SU-DHL-6 (cell line): ENCODE data around the gene DAW1.

Source experiments
- H2AFZ ChIP-seq: fragments of 200-600 bp; sonication (generic); 2 replicates; pipeline ENCODE4 v1.6.1; 2014; ENCODE audit warnings: low read depth, mild to moderate bottlenecking, moderate library complexity, mixed read lengths, antibody characterized with exemption, low read length; ENCODE audit not compliant: severe bottlenecking
- H3F3A ChIP-seq: fragments of 200-600 bp; shearing (Covaris generic); 2 replicates; pipeline ENCODE4 v1.6.0; 2016; ENCODE audit warnings: antibody characterized with exemption, mild to moderate bottlenecking; ENCODE audit not compliant: insufficient read depth
- H3K27ac ChIP-seq: fragments of 200-600 bp; sonication (generic); 2 replicates; pipeline ENCODE4 v1.5.1; 2016; ENCODE audit warnings: low read depth, mild to moderate bottlenecking, low read length, moderate library complexity, mixed read lengths
- H3K27me3 ChIP-seq: fragments of 200-600 bp; sonication (generic), shearing (Covaris generic); 2 replicates; pipeline ENCODE4 v1.6.0; 2014; ENCODE audit warnings: mild to moderate bottlenecking, low read length
- H3K36me3 ChIP-seq: fragments of 200-600 bp; sonication (generic); 2 replicates; pipeline ENCODE4 v1.6.1; 2014; ENCODE audit warnings: mild to moderate bottlenecking, low read length, mixed read lengths
- H3K4me2 ChIP-seq: fragments of 300-600, 200-600 bp; shearing (Covaris generic), sonication (generic); 2 replicates; pipeline ENCODE4 v1.6.0; 2014; ENCODE audit warnings: low read length, low read depth, mild to moderate bottlenecking; ENCODE audit not compliant: poor library complexity, severe bottlenecking
- H3K4me3 ChIP-seq: fragments of 200-600 bp; sonication (generic); 2 replicates; pipeline ENCODE4 v1.5.1; 2014; ENCODE audit warnings: antibody characterized with exemption, low read length, mild to moderate bottlenecking, mixed read lengths; ENCODE audit not compliant: insufficient read depth, poor library complexity, severe bottlenecking
- H3K79me2 ChIP-seq: fragments of 200-600 bp; sonication (generic); 2 replicates; pipeline ENCODE4 v1.6.1; 2014; ENCODE audit warnings: mild to moderate bottlenecking, low read length, moderate library complexity; ENCODE audit not compliant: insufficient read depth
- H3K9ac ChIP-seq: fragments of 200-600 bp; sonication (generic); 2 replicates; pipeline ENCODE4 v1.7.0; 2014; ENCODE audit warnings: mild to moderate bottlenecking, low read length
- H3K9me2 ChIP-seq: fragments of 200-600 bp; sonication (generic); replicated peaks from 2 replicates; pipeline ENCODE4 v1.6.1; 2014; ENCODE audit warnings: low read length; ENCODE audit not compliant: insufficient read depth
- H3K9me3 ChIP-seq: fragments of 200-600 bp; sonication (generic); 2 replicates; pipeline ENCODE4 v1.6.1; 2014; ENCODE audit warnings: low read length, mixed read lengths; ENCODE audit not compliant: insufficient read depth
- H4K20me1 ChIP-seq: fragments of 200-600 bp; sonication (generic); 2 replicates; pipeline ENCODE4 v1.6.1; 2014; ENCODE audit warnings: low read depth, mild to moderate bottlenecking, antibody characterized with exemption, low read length, moderate library complexity, mixed read lengths
- EZH2phosphoT487 ChIP-seq: fragments of 200-600 bp; sonication (generic), shearing (Covaris generic); conservative IDR thresholded peaks from 2 replicates; pipeline ENCODE4 v1.6.1; 2018; ENCODE audit warnings: mild to moderate bottlenecking, antibody characterized with exemption, low read length, moderate library complexity, mixed read lengths
- TF ChIP-seq, protein P1 (sequence below): fragments of 200-600 bp; sonication (generic); IDR thresholded peaks from one replicate; pipeline ENCODE4 v1.5.1; 2017; ENCODE audit warnings: antibody characterized with exemption, mild to moderate bottlenecking, low read length, moderate library complexity; ENCODE audit not compliant: insufficient read depth, poor library complexity, severe bottlenecking

The DAW1 gene

DNA sequence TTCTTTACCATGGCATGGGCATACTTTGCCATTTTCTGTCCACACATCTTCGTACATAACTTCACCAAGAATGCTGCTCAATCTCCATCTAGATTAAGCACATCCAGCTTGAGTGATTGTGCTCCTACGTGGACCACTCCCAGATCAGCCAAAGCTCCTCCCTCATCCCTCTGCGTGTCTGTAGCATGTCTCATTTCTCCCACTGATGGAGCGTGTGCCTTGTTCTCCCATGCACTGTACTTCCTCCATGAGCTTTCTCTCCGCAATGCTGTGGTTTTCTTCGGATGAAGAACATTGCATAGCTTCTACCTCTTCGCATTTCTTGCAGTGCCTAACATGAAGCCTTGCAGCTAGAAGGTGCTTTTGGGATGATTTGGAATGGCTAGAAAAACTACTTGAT lies 44.3 kb upstream of the DAW1 start:
- no peaks in the 10 kb centered on the region for H3K27me3 ChIP-seq
- no peak overlapping the region for H2AFZ ChIP-seq

DNA sequence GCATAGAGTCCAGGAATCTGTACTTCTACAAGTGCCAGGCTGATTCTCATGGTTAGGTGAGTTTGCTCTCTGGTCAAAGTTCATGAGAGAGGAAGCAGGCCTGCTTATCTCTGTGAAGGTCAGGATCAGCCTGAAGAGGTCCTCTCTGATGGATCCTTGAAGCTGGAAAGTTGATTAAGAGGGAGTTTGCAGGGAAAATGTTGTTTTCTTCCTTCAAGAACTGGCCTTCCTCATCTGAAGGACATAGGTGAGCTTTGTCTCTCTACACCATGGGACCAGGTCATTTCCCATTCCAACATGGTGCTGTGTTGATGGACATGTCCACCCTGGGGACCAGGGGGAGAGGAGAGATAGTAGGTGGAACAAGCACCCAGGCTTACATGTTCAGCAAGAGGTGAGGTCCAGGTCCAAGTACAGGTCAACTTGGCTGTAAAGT lies 42.9 kb upstream of the DAW1 start:
- no peaks in the 10 kb centered on the region for H3K9me2 ChIP-seq

More for the DNA sequence above, 44.3 kb upstream of the DAW1 start:
- H3K4me2 ChIP-seq, result no peak overlapping the region
- H3K36me3 ChIP-seq, result no peaks in the 10 kb centered on the region
- no peaks in the 10 kb centered on the region for H3K9me3 ChIP-seq
- TF ChIP-seq EZH2phosphoT487, result no peak
- H3K9me2 ChIP-seq, result no peaks in the 10 kb centered on the region
- H3F3A ChIP-seq, result no peaks in the 10 kb centered on the region
- H3K79me2 ChIP-seq, result no peaks in the 10 kb centered on the region
- H3K4me3 ChIP-seq, result no peak overlapping the region
- H3K9ac ChIP-seq, result no peak overlapping the region
- H3K27ac ChIP-seq, result no peak overlapping the region
- no peaks in the 10 kb centered on the region for H4K20me1 ChIP-seq

DNA sequence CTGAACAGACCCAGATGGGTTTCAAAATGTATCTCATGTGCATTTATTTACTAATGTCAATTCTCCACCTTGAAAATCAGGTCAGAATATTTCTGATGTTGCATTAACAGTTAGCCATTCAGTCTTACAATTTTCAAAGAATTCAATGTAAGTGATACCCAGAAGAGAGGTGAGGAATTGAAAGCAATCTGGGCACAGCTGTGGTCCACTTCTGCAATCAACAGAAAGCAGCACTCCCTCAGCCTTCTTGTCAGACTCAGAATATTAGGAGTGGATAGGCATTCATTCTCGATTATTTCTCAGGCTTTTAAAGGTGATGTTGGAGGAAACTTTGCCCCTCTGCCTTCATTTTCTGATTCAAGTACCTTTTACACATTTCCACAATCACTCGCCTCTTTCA lies 42.1 kb upstream of the DAW1 start:
- H3K9me2 ChIP-seq, result no peaks in the 10 kb centered on the region

More for the DNA sequence above, 42.9 kb upstream of the DAW1 start:
- Histone ChIP-seq H3K79me2 (no peaks in the 10 kb centered on the region), H3K9ac (no peak overlapping the region), H4K20me1 (no peaks in the 10 kb centered on the region), H2AFZ (no peak overlapping the region), H3F3A (no peaks in the 10 kb centered on the region), H3K27me3 (no peaks in the 10 kb centered on the region), H3K4me3 (no peak overlapping the region), H3K4me2 (no peak overlapping the region), H3K27ac (no peak overlapping the region), H3K36me3 (no peaks in the 10 kb centered on the region), H3K9me3 (no peaks in the 10 kb centered on the region)
- TF ChIP-seq, protein P1, sequence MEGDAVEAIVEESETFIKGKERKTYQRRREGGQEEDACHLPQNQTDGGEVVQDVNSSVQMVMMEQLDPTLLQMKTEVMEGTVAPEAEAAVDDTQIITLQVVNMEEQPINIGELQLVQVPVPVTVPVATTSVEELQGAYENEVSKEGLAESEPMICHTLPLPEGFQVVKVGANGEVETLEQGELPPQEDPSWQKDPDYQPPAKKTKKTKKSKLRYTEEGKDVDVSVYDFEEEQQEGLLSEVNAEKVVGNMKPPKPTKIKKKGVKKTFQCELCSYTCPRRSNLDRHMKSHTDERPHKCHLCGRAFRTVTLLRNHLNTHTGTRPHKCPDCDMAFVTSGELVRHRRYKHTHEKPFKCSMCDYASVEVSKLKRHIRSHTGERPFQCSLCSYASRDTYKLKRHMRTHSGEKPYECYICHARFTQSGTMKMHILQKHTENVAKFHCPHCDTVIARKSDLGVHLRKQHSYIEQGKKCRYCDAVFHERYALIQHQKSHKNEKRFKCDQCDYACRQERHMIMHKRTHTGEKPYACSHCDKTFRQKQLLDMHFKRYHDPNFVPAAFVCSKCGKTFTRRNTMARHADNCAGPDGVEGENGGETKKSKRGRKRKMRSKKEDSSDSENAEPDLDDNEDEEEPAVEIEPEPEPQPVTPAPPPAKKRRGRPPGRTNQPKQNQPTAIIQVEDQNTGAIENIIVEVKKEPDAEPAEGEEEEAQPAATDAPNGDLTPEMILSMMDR, result no peak

DNA sequence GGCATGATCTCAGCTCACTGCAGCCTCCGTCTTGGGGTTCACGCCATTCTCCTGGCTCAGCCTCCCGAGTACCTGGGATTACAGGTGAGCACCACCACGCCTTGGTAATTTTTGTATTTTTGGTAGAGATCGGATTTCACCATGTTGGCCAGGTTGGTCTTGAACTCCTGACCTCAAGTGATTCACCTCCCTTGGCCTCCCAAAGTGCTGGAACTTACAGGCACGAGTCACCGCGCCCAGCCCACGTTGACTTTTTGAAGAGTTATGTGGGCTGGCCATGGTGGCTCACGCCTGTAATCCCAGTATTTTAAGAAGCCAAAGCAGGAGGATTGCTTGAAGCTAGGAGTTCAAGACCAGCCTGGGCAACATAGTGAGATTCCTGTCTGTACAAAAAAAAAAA lies 37.0 kb upstream of the DAW1 start:
- TF ChIP-seq EZH2phosphoT487, result no peak
- TF ChIP-seq, protein P1, result no peak
- Histone ChIP-seq H3K27ac (no peak overlapping the region), H3K79me2 (no peaks in the 10 kb centered on the region), H3K36me3 (no peaks in the 10 kb centered on the region), H3F3A (no peaks in the 10 kb centered on the region), H3K27me3 (no peaks in the 10 kb centered on the region), H2AFZ (no peak overlapping the region), H4K20me1 (no peaks in the 10 kb centered on the region), H3K9ac (no peak overlapping the region), H3K4me3 (no peak overlapping the region), H3K9me2 (no peaks in the 10 kb centered on the region), H3K4me2 (no peak overlapping the region), H3K9me3 (no peaks in the 10 kb centered on the region)

More for the DNA sequence above, 42.1 kb upstream of the DAW1 start:
- no peak overlapping the region for H2AFZ ChIP-seq
- TF ChIP-seq, protein P1, result no peak
- no peak for TF ChIP-seq EZH2phosphoT487
- H3K9ac ChIP-seq, result no peak overlapping the region
- no peaks in the 10 kb centered on the region for H4K20me1 ChIP-seq
- H3K79me2 ChIP-seq, result no peaks in the 10 kb centered on the region
- H3K36me3 ChIP-seq, result no peaks in the 10 kb centered on the region
- no peaks in the 10 kb centered on the region for H3K9me3 ChIP-seq
- H3K27me3 ChIP-seq, result no peaks in the 10 kb centered on the region
- no peak overlapping the region for H3K4me2 ChIP-seq
- H3F3A ChIP-seq, result no peaks in the 10 kb centered on the region
- no peak overlapping the region for H3K4me3 ChIP-seq
- H3K27ac ChIP-seq, result no peak overlapping the region
